HG02970 (cell line): ENCODE measurements around the gene SPPL2C.
A peak's percentile ranks its signal among the peaks of the same experiment; 100 is the strongest.

Source experiments
- ATAC-seq: cut with Tn5 transposase; IDR thresholded peaks from one replicate; pipeline ENCODE4 v1.9.1; 2021; ENCODE audit warnings: mild to moderate bottlenecking, moderate library complexity, moderate number of reproducible peaks; ENCODE audit not compliant: unreplicated experiment, low FRiP score

The SPPL2C gene

DNA sequence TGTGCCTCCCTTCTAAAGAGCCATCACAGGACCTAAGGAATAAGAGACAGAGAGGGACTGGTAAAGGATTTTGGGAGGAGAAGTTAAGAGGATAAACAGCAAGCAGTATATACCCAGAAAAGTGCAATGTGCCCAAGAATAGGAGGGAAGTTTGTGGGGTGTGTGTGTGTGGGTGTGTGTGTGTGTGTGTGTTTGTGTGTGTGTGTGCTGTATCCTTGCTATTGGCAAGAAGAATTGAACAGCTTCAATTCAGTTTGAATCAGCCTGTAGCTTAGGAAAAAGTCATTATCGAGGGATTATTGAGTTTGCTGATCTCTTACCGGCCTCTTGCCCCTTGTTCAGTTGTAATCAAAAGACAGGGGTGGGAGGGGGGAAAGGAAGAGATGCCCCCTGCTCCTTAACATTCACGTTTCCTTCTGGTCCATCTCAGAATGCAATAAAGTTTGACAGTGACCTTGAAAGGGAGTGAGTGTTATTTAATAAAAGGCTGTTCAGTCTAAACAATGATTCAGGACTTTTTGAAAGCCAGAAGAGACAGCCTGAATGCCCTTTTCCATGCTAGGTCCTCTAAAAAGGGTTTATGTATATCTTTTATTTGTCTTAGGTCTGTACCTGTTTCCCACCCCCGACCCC, 25.8 kb downstream of the SPPL2C start:
- ATAC-seq = no peak

DNA sequence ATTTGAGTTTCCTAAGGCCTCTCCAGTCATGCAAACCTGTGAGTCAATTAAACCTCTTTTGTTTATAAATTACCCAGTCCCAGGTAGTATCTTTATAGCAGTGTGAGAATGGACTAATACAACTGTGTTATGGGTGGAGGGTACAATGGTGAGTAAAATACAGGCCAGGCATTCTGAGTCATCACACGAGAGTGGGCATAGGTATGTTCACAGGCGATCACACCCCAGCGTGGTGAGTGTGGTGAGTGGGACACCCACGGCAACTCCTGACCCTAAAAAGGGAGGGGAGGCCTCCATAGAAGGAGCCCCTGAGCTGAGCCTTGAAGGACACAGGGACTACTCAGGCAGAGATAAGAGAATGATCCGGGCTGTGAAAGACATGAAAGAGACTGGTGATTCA, 27.0 kb downstream of the SPPL2C start:
- ATAC-seq = no peak

DNA sequence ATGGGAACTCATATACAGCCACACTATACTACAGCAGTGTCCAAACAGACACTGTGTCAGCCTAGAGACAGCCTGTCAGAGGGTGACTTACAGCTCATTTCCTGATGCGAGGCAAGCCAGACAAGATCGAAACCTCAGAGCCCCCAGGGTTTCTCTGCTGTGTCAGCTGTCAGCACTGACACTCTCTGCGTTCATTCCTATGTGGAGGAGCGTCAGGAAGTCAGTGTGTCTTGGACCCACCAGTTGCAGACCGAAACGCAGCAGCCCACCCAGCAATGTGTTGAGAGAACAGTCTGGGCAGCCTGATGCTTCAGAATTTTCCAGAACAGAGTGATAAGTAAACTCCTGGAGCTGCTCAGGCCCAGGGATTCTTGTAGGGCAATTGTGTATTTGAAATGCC, 29.0 kb downstream of the SPPL2C start:
- no peak for ATAC-seq

DNA sequence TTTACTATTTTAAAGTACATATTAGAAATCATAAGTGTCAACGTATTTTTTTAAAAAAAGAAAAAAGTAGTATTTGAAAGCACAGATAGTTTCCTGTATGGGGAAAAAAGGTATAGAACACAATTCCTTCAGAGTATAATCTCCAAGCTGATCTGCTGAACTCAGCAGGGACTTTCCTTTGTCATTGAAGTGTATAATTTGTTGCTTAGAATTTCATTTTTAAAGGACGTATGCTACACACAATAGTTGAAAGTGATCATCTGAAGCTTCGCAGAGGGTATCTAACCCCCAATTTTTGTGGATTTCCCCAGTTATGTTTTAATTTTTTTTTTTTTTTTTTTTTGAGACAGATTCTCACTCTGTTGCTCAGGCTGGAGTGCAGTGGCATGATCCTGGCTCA, 29.5 kb downstream of the SPPL2C start:
- no peak for ATAC-seq

DNA sequence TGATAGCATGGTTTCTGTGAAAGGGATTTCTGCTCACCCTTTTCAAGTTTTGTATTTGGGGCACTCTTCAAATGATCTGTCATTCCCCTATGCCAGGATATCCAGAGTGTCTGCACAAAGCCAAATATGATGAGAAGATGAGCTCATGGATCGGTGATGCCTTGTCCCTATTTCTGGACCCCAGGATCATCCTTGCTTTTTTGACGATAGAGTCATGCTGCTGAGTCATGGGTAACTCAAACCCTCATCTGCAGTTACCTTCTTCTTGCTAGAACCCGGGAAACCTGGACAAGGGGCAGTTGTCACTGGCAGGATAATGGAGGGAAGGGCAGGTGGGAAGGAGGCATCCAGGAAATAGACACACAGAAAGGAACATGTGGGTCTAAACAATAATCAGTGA, 31.9 kb downstream of the SPPL2C start:
- no peak for ATAC-seq

DNA sequence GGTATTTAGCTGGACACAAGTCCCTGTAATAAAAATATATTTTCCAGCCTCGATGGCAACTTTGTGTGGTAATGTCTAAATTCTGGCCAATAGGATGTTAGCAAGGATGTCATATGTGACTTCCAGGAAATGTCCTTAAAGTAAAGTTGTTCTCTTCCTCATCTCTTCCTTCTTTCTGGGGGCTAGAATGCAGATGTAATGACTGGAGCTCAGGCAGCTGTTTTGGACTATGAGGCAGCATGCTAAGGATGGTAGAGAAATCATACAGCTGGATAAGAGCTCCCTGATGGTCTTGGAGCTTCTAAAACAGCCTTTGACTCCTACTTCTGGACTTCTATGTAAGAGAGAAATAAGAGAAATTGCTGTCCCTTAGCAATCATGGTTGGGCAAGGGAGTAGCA, 32.8 kb downstream of the SPPL2C start:
- ATAC-seq = no peak

DNA sequence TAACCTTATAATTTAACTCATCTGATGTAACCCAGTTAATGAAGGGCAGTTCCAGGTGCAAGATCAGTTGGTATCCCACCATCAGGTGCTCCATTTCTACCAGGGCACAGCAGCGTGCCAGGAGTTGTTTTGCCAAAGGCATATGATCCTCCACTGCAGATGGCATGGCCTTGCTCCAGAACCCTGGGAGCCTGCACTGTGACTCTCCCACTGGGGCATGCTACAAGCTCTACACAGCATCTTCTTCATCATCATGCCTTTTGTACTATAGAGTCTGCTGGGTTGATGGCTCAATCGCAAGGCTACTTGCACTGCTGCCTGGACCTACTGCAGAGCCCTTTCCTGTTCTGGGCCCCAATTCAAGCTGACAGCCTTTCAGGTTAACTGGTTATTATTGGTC, 38.4 kb downstream of the SPPL2C start:
- ATAC-seq = no peak

DNA sequence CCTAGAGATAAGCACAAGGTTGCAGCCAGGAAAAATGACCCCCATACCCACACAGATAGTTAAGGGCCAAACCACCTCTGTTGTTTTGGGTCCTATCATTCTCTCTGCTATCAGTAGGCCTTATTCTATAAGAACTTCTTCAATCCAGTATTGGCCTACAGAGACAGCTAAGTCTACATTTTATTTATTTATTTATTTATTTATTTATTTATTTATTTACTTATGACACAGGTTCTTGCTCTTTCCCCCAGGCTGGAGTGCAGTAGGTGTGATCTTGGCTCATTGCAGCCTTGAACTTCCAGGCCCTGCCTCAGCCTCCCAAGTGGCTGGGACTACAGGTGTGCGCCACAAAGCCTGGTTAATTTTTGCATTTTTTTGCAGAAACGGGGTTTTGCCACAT, 42.2 kb downstream of the SPPL2C start:
- no peak for ATAC-seq

DNA sequence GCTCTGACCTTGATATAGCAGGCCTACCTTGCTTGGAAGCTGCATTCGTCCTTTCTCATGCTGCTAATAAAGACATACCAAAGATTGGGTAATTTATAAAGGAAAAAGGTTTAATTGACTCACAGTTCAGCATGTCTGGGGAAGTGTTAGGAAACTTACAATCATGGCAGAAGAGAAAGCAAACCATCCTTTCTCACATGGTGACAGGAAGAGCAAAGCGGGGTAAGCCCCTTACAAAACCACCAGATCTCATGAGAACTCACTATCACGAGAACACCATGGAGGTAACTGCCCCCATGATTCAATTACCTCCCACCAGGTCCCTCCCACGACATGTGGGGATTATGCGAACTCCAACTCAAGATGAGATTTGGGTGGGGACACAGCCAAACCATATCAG, 43.7 kb downstream of the SPPL2C start:
- no peak for ATAC-seq

DNA sequence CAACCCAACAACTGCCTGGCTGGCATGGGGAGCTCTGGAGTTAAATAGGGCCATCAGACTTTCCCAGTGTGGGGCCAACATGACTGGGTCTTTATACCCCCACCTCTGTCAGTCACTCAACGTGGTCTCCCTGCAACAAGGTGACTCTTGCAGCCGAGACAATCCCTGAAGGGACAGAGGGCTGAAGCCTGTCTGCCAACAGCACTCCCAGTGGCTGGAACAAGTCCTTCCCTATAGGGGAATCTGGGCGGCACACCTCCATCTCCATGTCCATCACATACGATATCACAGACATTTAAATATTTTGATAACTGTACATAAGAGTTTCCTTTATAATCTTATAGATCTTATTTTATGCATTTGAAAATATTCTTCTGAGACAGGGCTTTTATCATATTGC, 44.9 kb downstream of the SPPL2C start:
- no peak for ATAC-seq

DNA sequence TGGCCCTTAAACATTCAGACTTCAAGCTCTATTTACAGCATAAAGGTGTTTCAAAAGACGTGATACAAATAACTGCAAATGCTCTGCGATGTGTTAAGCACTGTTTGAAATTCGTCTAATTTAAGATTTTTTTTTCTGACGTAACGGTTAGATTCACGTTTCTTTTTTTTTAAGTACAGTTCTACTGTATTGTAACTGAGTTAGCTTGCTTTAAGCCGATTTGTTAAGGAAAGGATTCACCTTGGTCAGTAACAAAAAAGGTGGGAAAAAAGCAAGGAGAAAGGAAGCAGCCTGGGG, 49.0 kb downstream of the SPPL2C start:
- no peak for ATAC-seq

DNA sequence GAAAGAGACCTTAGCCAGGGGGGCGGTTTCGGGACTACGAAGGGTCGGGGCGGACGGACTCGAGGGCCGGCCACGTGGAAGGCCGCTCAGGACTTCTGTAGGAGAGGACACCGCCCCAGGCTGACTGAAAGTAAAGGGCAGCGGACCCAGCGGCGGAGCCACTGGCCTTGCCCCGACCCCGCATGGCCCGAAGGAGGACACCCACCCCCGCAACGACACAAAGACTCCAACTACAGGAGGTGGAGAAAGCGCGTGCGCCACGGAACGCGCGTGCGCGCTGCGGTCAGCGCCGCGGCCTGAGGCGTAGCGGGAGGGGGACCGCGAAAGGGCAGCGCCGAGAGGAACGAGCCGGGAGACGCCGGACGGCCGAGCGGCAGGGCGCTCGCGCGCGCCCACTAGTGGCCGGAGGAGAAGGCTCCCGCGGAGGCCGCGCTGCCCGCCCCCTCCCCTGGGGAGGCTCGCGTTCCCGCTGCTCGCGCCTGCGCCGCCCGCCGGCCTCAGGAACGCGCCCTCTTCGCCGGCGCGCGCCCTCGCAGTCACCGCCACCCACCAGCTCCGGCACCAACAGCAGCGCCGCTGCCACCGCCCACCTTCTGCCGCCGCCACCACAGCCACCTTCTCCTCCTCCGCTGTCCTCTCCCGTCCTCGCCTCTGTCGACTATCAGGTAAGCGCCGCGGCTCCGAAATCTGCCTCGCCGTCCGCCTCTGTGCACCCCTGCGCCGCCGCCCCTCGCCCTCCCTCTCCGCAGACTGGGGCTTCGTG, 49.5 kb downstream of the SPPL2C start, which contains the start of gene MAPT:
MAPT (plus strand) TSS at position 533 of the 763 bp plus-strand sequence. CDS start 67,784 bp downstream, outside the sequence.
- ATAC-seq = peak; percentile 77

DNA sequence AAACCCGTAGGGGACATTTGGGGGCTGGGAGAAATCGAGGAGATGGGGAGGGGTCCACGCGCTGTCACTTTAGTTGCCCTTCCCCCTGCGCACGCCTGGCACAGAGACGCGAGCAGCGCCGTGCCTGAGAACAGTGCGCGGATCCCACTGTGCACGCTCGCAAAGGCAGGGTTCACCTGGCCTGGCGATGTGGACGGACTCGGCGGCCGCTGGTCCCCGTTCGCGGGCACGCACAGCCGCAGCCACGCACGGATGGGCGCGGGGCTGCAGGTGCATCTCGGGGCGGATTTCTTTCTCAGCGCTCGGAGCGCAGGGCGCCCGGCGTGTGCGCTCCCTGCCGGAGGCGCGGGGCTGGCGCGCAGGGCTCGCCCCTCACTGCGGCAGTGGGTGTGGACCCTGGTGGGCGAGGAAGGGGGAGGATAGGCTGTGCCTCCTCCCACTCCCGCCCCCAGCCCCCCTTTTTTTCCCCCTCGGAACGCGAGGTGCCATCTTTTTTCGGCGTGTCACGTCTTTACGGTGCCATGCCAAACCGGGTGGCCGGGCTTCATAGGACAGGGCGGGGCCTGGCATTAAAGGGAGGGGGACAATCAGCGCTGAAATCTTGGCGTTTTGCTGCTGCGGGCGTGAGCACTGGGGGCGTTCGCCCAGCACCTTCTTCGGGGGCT, 50.8 kb downstream of the SPPL2C start:
- no peak for ATAC-seq

DNA sequence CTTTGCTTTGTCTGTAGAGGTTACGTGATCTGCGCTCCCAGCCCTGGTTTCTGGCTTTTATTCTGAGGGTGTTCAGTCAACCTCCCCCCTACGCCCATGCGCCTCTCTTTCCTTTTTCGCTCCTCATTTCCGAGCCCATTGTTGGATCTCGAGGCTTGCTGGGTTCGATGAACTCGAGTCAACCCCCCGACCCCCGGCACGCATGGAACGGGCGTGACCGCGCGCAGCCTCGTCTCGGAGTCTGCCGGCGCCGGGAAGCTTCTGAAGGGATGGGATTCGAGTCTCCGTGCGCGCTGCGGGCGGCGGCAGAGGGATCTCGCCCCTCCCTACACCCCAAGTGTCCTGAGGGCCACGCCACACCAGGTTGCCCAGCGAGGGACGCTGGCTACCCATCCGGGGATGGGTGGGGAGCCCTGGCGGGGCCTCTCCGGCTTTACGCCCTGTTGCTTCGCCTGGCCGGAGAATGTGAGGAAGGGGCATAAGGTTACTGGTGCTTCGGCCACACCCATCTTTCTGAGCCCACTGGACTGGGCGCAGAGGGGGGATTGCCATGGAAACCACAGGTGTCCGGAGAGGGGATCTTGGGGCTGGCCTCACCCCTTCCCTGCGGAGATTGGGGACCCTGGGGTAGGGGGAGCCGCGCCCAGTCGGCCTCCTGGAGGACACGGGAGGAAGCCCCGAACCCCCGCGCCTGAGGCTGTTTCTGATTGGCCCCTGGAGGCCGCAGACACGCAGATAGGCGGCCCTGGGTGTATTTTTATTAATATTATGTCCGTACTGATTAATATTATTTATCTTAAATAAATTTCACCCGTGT, 51.5 kb downstream of the SPPL2C start:
- no peak for ATAC-seq
